H9 (cell line): ENCODE data around the gene ATF3. TPM values are rescaled to one million over a fixed set of nuclear protein-coding genes. Genes with fewer than 3 reads are reported as not detected.
A peak's percentile ranks its signal among the peaks of the same experiment; 100 is the strongest.

Experiments
- DNase-seq: peaks from one replicate; pipeline ENCODE4 v3.0.0-alpha.2; 2017
- H2AFZ ChIP-seq: one replicate; pipeline ENCODE4 v1.6.1; 2013; ENCODE audit warnings: mild to moderate bottlenecking, low read length, control low read depth, moderate library complexity
- H2AK5ac ChIP-seq: 2 replicates; pipeline ENCODE4 v1.6.1; 2013; ENCODE audit warnings: low read length, control low read depth, mixed read lengths; ENCODE audit not compliant: insufficient read length
- H2BK120ac ChIP-seq: one replicate; pipeline ENCODE4 v1.6.1; 2013; ENCODE audit warnings: low read depth, mild to moderate bottlenecking, low read length, control low read depth, inconsistent platforms; ENCODE audit not compliant: poor library complexity, severe bottlenecking
- H2BK12ac ChIP-seq: 2 replicates; pipeline ENCODE4 v1.6.1; 2013; ENCODE audit warnings: low read length, control low read depth, mixed read lengths, low read depth; ENCODE audit not compliant: insufficient read length
- H2BK15ac ChIP-seq: 2 replicates; pipeline ENCODE4 v1.6.1; 2013; ENCODE audit warnings: low read depth, low read length, control low read depth
- H2BK20ac ChIP-seq: one replicate; pipeline ENCODE4 v1.6.1; 2013; ENCODE audit warnings: low read depth, mild to moderate bottlenecking, low read length, control low read depth, inconsistent platforms; ENCODE audit not compliant: poor library complexity, severe bottlenecking
- H2BK5ac ChIP-seq: 2 replicates; pipeline ENCODE4 v1.6.1; 2013; ENCODE audit warnings: low read length, control low read depth, mixed read lengths; ENCODE audit not compliant: insufficient read length
- H3K14ac ChIP-seq: 2 replicates; pipeline ENCODE4 v1.6.1; 2013; ENCODE audit warnings: low read length, control low read depth; ENCODE audit not compliant: insufficient read depth
- H3K18ac ChIP-seq: 2 replicates; pipeline ENCODE4 v1.6.1; 2013; ENCODE audit warnings: low read depth, mild to moderate bottlenecking, mixed read lengths, low read length, control low read depth; ENCODE audit not compliant: insufficient read length
- H3K23ac ChIP-seq: 2 replicates; pipeline ENCODE4 v1.6.1; 2013; ENCODE audit warnings: low read length, control low read depth, mixed read lengths, low read depth; ENCODE audit not compliant: insufficient read length
- H3K23me2 ChIP-seq: 2 replicates; pipeline ENCODE4 v1.6.1; 2013; ENCODE audit warnings: low read depth, mild to moderate bottlenecking, mixed read lengths, low read length, control low read depth; ENCODE audit not compliant: insufficient read length, poor library complexity, severe bottlenecking
- H3K27ac ChIP-seq: 2 replicates; pipeline ENCODE4 v1.5.1; 2013; ENCODE audit warnings: low read length, control low read depth, mixed read lengths, low read depth; ENCODE audit not compliant: insufficient read length
- H3K27me3 ChIP-seq: 2 replicates; pipeline ENCODE4 v1.6.1; 2013; ENCODE audit warnings: low read length, control low read depth, inconsistent platforms; ENCODE audit not compliant: insufficient read depth
- H3K4ac ChIP-seq: 2 replicates; pipeline ENCODE4 v1.6.1; 2013; ENCODE audit warnings: low read depth, mild to moderate bottlenecking, control low read depth, inconsistent platforms, low read length, moderate library complexity
- H3K4me1 ChIP-seq: 2 replicates; pipeline ENCODE4 v1.6.1; 2013; ENCODE audit warnings: low read length, control low read depth, inconsistent platforms; ENCODE audit not compliant: insufficient read depth
- H3K4me2 ChIP-seq: 2 replicates; pipeline ENCODE4 v1.6.1; 2013; ENCODE audit warnings: low read length, control low read depth, mixed read lengths; ENCODE audit not compliant: insufficient read length, insufficient read depth
- H3K56ac ChIP-seq: 2 replicates; pipeline ENCODE4 v1.6.1; 2013; ENCODE audit warnings: low read depth, mild to moderate bottlenecking, mixed read lengths, low read length, control low read depth; ENCODE audit not compliant: insufficient read length
- H3K79me1 ChIP-seq: 2 replicates; pipeline ENCODE4 v1.6.1; 2013; ENCODE audit warnings: low read depth, mild to moderate bottlenecking, moderate library complexity, low read length, control low read depth, inconsistent platforms; ENCODE audit not compliant: insufficient read depth, poor library complexity, severe bottlenecking
- H3K79me2 ChIP-seq: 2 replicates; pipeline ENCODE4 v1.6.1; 2013; ENCODE audit warnings: low read length, control low read depth, inconsistent platforms; ENCODE audit not compliant: insufficient read depth
- H3K9ac ChIP-seq: 2 replicates; pipeline ENCODE4 v1.6.1; 2013; ENCODE audit warnings: low read length, control low read depth, mixed read lengths; ENCODE audit not compliant: insufficient read length; ENCODE audit errors: extremely low read depth
- H3K9me3 ChIP-seq: one replicate; pipeline ENCODE4 v1.6.1; 2013; ENCODE audit warnings: low read depth, low read length, inconsistent platforms; ENCODE audit not compliant: control insufficient read depth
- H3T11ph ChIP-seq: one replicate; pipeline ENCODE4 v1.6.1; 2013; ENCODE audit warnings: mild to moderate bottlenecking, low read length, control low read depth, inconsistent platforms
- H4K20me1 ChIP-seq: one replicate; pipeline ENCODE4 v1.6.1; 2013; ENCODE audit not compliant: control insufficient read depth, insufficient read length, insufficient read depth
- H4K5ac ChIP-seq: 2 replicates; pipeline ENCODE4 v1.6.1; 2013; ENCODE audit warnings: low read depth, mild to moderate bottlenecking, mixed read lengths, low read length, control low read depth; ENCODE audit not compliant: insufficient read length
- H4K8ac ChIP-seq: replicated peaks from 2 replicates; pipeline ENCODE4 v1.6.1; 2013; ENCODE audit warnings: low read length, control low read depth, mixed read lengths, low read depth; ENCODE audit not compliant: insufficient read length
- H4K91ac ChIP-seq: 2 replicates; pipeline ENCODE4 v1.6.1; 2013; ENCODE audit warnings: low read depth, mild to moderate bottlenecking, moderate library complexity, mixed read lengths, low read length, control low read depth; ENCODE audit not compliant: insufficient read length
- H3K27ac Mint-ChIP-seq, 3 experiments: 2 replicates in 2 of 3; 3 replicates in 1 of 3; pipeline ENCODE4 v1.8.0; 2020 to 2021; ENCODE audit warnings: mixed read lengths in 3 of 3, mild to moderate bottlenecking in 1 of 3, moderate library complexity in 1 of 3
- H3K27me3 Mint-ChIP-seq: 2 replicates; pipeline ENCODE4 v1.8.0; 2021; ENCODE audit warnings: low read depth, mild to moderate bottlenecking, moderate library complexity, mixed read lengths
- H3K36me3 Mint-ChIP-seq, 3 experiments: 2 replicates in 2 of 3; 3 replicates in 1 of 3; pipeline ENCODE4 v1.8.0; 2020 to 2021; ENCODE audit warnings: low read depth in 3 of 3, mixed read lengths in 3 of 3; ENCODE audit not compliant: insufficient read depth in 1 of 3
- H3K4me1 Mint-ChIP-seq, 2 experiments: 2 replicates each; pipeline ENCODE4 v1.8.0; 2020; ENCODE audit warnings: mixed read lengths in 2 of 2
- H3K4me3 Mint-ChIP-seq, 2 experiments: 2 replicates in 1 of 2; 3 replicates in 1 of 2; pipeline ENCODE4 v1.8.0; 2020 to 2021; ENCODE audit warnings: mild to moderate bottlenecking in 2 of 2, mixed read lengths in 2 of 2, moderate library complexity in 1 of 2
- H3K9me3 Mint-ChIP-seq, 2 experiments: 2 replicates in 1 of 2; 3 replicates in 1 of 2; pipeline ENCODE4 v1.8.0; 2020; ENCODE audit warnings: mild to moderate bottlenecking in 2 of 2, mixed read lengths in 2 of 2, moderate library complexity in 1 of 2
- CTCF ChIP-seq: fragments of 200-600 bp; sonication (generic); conservative IDR thresholded peaks from 3 replicates; pipeline ENCODE4 v1.8.0; 2021; ENCODE audit warnings: antibody characterized with exemption, mild to moderate bottlenecking
- WGBS: extraction: QIAGEN DNeasy Blood & Tissue Kit; methylation state at CpG from one replicate; pipeline ENCODE4 v1.1.7; 2013; ENCODE audit warnings: missing lambda C conversion rate, low lambda C conversion rate, mixed read lengths; ENCODE audit not compliant: insufficient read length; ENCODE audit errors: extremely low coverage; 5-methylcytosine and 5-hydroxymethylcytosine counted together
- total RNA-seq: library from RNA; stranded (reverse); gene quantifications from 2 replicates; pipeline ENCODE4 v1.2.1, GENCODE V29; 2021

The ATF3 gene
- total RNA-seq, 1 experiment from 2014 or later, result 14.7 TPM

GRCh38 chr1:212582808-212583615 is 25.5 kb upstream of the ATF3 start:
- H3K9ac ChIP-seq, result no peak overlapping the region
- H3K9me3 Mint-ChIP-seq, result no peaks in the 10 kb centered on the region; a peak in 1 of 5 replicates
- peaks cover 13 to 17% of the 10 kb centered on the region in 2 experiments for H3K4me1 Mint-ChIP-seq
- H3K18ac ChIP-seq, result no peak overlapping the region
- no peak overlapping the region for H3K56ac ChIP-seq
- no peak overlapping the region for H3K4ac ChIP-seq
- peak overlapping the region in 1 of 3 experiments; percentile 75; a peak in 2 of 7 replicates for H3K27ac Mint-ChIP-seq
- H3K4me2 ChIP-seq, result no peak overlapping the region
- H3K4me3 Mint-ChIP-seq, result no peak overlapping the region
- H4K5ac ChIP-seq, result no peak overlapping the region
- no peak overlapping the region for H2BK20ac ChIP-seq
- H3K23ac ChIP-seq, result no peak overlapping the region
- H2BK15ac ChIP-seq, result no peak overlapping the region
- no peak overlapping the region for H3K27ac ChIP-seq
- no peak overlapping the region for H2AK5ac ChIP-seq
- H3K14ac ChIP-seq, result no peak overlapping the region
- no peak overlapping the region for H2BK120ac ChIP-seq
- no peaks in the 10 kb centered on the region for H3K79me2 ChIP-seq
- H2BK5ac ChIP-seq, result no peak overlapping the region
- DNase-seq, result no peak
- no peak overlapping the region for H3T11ph ChIP-seq
- no peaks in the 10 kb centered on the region for H3K23me2 ChIP-seq
- H2AFZ ChIP-seq, result no peak overlapping the region
- H3K27me3 Mint-ChIP-seq, result peaks cover 8% of the 10 kb centered on the region
- H3K9me3 ChIP-seq, result no peaks in the 10 kb centered on the region
- H4K8ac ChIP-seq, result no peak overlapping the region
- no peaks in the 10 kb centered on the region for H4K20me1 ChIP-seq
- H3K27me3 ChIP-seq, result no peaks in the 10 kb centered on the region
- TF ChIP-seq CTCF, result no peak
- no peaks in the 10 kb centered on the region for H3K79me1 ChIP-seq
- WGBS, result no CpG with 5 or more reads among the region's 7 CpGs
- no peak overlapping the region for H4K91ac ChIP-seq
- H3K4me1 ChIP-seq, result no peaks in the 10 kb centered on the region
- no peak overlapping the region for H2BK12ac ChIP-seq
- H3K36me3 Mint-ChIP-seq, result no peaks in the 10 kb centered on the region
